GM12864 (cell line): Measurements from ENCODE around the gene ODAD4.

Experiments used
- DNase-seq: peaks from one replicate; pipeline ENCODE4 v3.0.0-alpha.2; 2011; ENCODE audit warnings: low read depth
- H3K4me3 ChIP-seq: 2 replicates; pipeline ENCODE4 v1.5.1; 2011; ENCODE audit warnings: mild to moderate bottlenecking, low read depth, low read length, control low read depth
- TF ChIP-seq, protein P1 (sequence below): IDR thresholded peaks from 2 replicates; pipeline ENCODE4 v1.5.1; 2011; ENCODE audit warnings: low read depth, mild to moderate bottlenecking, moderate library complexity, low read length, control low read depth, inconsistent platforms; ENCODE audit errors: missing control alignments

Gene ODAD4

DNA sequence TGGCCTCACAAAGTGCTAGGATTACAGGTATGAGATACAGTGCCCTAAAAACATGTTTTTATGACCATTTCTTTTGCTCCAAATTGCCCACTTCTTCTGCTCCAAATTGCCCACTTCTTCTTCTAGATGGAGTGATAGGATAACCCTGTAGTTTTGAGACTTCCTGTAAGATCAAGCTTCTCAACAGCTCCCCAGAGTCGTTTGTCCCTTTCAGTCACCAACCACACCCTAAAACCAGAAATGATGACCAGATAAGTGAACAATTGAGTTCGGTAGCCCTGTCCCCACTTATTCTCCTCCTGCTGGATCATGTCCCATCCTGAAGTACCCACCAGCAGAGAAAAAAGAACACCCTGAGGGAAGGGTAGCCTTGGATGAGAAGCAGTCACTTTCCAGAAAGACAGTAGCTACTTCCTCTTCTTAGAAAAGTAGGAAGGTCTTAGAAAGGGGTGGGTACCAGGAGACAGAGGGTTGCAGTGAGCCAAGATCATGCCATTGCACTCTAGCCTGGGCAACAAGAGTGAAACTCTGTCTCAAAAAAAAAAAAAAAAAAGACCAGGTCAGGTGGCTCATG lies 2.5 kb downstream of the ODAD4 start:
- no peak for DNase-seq
- TF ChIP-seq, protein P1, sequence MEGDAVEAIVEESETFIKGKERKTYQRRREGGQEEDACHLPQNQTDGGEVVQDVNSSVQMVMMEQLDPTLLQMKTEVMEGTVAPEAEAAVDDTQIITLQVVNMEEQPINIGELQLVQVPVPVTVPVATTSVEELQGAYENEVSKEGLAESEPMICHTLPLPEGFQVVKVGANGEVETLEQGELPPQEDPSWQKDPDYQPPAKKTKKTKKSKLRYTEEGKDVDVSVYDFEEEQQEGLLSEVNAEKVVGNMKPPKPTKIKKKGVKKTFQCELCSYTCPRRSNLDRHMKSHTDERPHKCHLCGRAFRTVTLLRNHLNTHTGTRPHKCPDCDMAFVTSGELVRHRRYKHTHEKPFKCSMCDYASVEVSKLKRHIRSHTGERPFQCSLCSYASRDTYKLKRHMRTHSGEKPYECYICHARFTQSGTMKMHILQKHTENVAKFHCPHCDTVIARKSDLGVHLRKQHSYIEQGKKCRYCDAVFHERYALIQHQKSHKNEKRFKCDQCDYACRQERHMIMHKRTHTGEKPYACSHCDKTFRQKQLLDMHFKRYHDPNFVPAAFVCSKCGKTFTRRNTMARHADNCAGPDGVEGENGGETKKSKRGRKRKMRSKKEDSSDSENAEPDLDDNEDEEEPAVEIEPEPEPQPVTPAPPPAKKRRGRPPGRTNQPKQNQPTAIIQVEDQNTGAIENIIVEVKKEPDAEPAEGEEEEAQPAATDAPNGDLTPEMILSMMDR: no peak
- no peak overlapping the region for H3K4me3 ChIP-seq

DNA sequence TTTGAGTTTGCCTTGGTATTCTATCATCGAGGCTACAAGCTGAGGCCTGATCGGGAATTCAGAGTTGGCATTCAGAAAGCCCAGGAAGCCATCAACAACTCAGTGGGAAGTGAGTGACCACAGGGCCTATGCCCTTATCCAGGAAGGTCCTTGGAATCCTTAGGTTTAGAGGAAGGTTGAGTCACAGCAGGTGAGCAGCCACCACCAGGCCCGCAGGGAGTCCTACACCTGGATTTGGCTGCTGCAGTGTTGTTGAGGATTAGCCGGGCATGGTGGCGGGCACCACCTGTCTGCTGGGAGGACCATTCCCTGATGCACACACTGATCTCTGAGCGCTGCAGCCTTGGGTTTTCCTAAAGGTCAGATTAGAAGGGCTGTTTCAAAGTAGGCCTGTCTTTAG lies 5.2 kb downstream of the ODAD4 start:
- TF ChIP-seq, protein P1: no peak
- DNase-seq: no peak
- H3K4me3 ChIP-seq: no peak overlapping the region

DNA sequence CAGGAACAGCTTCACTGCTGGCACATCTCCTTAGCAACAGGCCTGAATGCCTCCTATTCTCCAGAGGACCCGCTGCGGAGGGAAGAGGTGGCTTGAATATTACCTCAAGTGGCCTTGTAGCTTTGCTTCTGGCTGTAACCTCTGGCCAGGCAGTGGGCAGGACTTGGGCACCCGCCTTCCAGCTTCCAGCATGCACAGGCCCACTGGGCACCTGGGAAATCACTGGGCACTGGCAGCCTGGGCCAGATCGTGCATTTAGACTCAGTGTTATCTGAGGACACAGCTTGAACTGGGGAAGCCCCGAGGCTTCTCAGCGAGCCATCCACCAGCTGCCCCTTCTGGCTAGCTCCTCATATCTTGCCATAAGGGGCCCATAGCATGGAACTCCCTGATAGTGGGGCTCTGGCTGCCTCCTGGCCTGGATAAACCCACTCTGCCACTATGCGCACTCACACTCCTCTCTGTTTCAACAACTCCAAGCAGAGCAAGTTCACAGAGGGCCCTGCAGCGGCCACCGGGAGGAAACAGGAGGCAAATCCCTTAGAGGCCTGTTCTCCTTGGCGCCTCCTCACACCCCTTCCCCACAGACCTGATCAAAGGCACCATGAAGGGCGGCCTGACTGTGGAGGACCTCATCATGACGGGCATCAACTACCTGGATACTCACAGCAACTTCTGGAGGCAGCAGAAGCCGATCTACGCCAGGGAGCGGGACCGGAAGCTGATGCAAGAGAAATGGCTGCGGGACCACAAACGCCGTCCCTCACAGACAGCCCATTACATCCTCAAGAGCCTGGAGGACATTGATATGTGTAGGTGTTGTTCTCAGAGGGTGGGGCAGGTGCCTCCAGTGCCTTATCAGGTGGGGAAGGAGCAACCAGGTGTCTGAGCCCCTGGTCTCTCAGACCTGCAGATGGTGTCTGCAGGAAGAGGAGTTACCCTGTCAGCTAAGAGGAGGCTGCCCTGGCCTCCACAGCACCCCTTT lies 7.8 kb downstream of the ODAD4 start:
- no peak for DNase-seq
- H3K4me3 ChIP-seq: no peak overlapping the region
- TF ChIP-seq, protein P1: no peak

DNA sequence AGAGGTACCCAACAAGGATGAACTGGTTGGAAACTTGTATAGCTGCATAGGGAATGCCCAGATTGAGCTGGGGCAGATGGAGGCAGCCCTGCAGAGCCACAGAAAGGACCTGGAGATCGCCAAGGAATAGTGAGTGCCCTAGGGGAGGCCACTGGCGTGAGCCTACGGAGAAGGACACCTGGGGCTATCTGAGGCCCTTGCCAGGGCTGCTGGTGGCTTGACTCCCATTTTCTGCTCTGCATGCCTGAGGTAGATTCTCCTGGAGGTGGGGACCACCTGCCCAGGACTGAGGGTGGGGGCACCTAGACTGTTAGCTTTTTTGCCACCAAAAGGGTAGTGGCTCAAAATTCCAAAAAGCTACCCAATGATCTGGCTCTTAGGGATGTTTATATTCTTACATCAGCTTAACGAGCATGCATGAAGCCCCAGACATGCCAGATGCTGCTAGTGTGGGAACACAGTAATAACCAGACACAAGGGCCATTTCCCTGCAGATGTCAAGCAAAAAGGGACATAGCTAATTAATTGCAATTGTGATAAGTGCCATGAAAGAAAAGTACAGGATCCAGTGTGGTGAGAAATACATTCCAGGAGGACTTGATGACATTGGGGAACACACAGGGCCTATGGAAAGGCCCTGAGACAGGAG lies 8.8 kb downstream of the ODAD4 start:
- H3K4me3 ChIP-seq: no peak overlapping the region
- TF ChIP-seq, protein P1: no peak
- DNase-seq: no peak

DNA sequence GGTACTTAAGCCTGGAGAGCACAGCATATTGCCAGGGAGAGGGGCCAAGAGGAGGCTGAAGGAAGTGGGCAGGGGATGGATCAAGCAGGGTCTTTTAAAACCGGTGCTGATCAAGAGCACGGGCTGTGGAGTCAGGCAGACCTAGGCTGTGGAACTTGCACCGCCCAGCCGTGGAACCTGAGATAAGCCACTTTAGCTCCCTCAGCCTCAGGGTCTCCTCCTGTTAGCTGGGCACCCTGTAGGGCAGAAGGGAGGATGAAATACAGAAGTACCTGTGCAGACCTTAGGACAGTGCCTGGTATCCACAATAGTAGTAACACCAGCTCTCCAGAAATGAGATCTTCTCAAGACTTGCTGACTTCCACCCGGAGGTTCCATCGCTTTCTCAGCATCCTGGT lies 9.3 kb downstream of the ODAD4 start:
- TF ChIP-seq, protein P1: no peak

DNA sequence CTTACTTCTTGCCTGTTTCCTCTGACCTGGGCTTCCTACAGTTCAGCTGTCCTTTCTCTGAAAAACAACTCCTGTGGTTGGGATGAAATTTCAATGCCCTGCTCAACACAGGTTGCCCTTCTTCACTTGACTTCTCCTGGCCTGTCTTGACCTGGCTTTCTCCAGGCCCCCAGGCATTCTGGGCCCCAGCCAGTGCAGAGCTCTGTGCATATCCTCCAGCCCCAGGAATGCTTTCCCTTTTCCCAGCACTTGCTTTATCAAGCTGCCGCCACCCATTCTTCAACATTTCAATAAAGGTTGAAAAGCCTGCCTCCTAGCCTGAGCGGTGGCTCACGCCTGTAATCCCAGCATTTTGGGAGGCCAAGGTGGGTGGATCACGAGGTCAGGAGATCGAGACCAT lies 10.8 kb downstream of the ODAD4 start:
- DNase-seq: no peak
- TF ChIP-seq, protein P1: no peak
- no peak overlapping the region for H3K4me3 ChIP-seq

More for the DNA sequence above, 9.3 kb downstream of the ODAD4 start:
- H3K4me3 ChIP-seq: no peak overlapping the region
- DNase-seq: no peak
